ENCODE results near the gene PTN.

PTN gene

GRCh38 chr7:137304624-137305235 lies 38.8 kb downstream of the PTN start:
- FAIRE-seq, result no peak
- DNase-seq (ENCODE audit: insufficient read length, low spot score), result no peak
- TF ChIP-seq CTCF (IDR thresholded peaks at IDR 0.05; ENCODE audit: insufficient read depth, missing control alignments), result no peak

- no peak for FAIRE-seq
- TF ChIP-seq CTCF (IDR thresholded peaks at IDR 0.05; ENCODE audit: insufficient read depth, missing control alignments), result no peak
- no peak for DNase-seq (ENCODE audit: insufficient read length, low spot score)
Measured at GRCh38 chr7:137304165-137304564, 39.4 kb downstream of the PTN start.

GRCh38 chr7:137302081-137302480 lies 41.5 kb downstream of the PTN start:
- DNase-seq (ENCODE audit: insufficient read length, low spot score) (no peak), FAIRE-seq (no peak)
- TF ChIP-seq CTCF (IDR thresholded peaks at IDR 0.05; ENCODE audit: insufficient read depth, missing control alignments), result no peak

- FAIRE-seq, result no peak
- no peak for DNase-seq (ENCODE audit: insufficient read length, low spot score)
- no peak for TF ChIP-seq CTCF (IDR thresholded peaks at IDR 0.05; ENCODE audit: insufficient read depth, missing control alignments)
Measured at GRCh38 chr7:137298464-137298794, 45.1 kb downstream of the PTN start.

- DNase-seq (ENCODE audit: insufficient read length, low spot score) (no peak), FAIRE-seq (no peak)
- no peak for TF ChIP-seq CTCF (IDR thresholded peaks at IDR 0.05; ENCODE audit: insufficient read depth, missing control alignments)
Measured at GRCh38 chr7:137297551-137298463, 45.7 kb downstream of the PTN start.

GRCh38 chr7:137296576-137296975 lies 47.0 kb downstream of the PTN start:
- TF ChIP-seq CTCF (IDR thresholded peaks at IDR 0.05; ENCODE audit: insufficient read depth, missing control alignments), result no peak
- DNase-seq (ENCODE audit: insufficient read length, low spot score), result no peak
- FAIRE-seq, result no peak

Data from D721Med (cell line).